ENCODE measurements around the gene RAB27B.

DNA sequence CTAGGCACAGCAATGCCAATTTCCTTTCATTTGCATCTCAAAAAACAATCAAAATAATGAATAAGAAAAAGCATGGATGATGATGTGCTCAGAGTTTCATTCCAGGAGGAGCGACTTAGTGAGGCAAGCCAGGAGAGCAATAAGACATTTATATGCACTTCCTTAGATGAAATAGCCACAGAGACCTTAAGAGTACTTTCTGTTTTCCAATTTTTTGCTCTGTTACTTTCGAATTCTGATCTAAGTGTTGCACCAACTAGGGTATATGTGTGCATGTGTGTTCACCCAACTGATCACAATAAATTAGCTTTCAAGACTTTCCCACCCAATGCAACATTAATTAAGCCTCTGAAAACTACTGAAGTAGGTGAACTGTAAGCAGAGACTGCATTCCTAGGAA is 709 bp downstream of the RAB27B start:
- TF ChIP-seq EZH2phosphoT487 (IDR thresholded peaks at IDR 0.05; ENCODE audit: low read depth, severe bottlenecking, unreplicated experiment) (no peak), CTCF (IDR thresholded peaks at IDR 0.05; ENCODE audit: poor library complexity) (no peak)
